ENCODE measurements around the gene DHX40.
"Not testable (repeated sequence)": the region's sequence is repeated elsewhere in the genome, so short reads cannot be mapped to it uniquely, and the experiment has no call there.

Gene DHX40

DNA sequence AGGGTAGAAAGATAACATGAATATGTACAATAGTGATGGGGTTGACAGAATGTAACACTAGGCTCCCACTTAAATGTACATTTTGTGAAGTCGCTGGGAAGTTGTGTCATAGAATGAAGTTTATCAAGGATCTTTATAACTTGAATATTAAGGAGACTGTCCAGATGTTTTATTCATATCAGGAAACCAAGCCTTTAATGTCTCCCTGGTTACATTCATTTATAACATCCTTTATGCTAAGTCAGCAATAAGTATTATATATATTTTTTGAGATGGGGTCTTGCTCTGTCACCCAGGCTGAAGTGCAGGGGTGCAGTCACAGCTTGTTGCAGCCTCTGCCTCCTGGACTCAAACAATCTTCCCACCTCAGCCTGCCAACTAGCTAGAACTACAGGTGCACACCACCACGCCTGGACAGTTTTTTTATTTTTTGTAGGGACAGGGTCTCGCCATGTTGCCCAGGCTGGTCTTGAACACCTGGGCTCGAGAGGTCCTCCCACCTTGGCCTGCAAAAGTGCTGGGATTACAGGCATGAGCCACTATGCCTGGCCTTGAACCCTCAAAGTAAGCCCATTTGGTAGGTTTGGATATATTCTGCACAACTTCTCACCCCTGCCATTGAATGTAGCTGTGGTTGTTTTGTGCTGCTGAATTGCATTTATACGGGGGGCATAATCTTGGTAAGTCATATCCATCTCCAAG, 68.4 kb downstream of the DHX40 start:
- no peak for DNase-seq

DNA sequence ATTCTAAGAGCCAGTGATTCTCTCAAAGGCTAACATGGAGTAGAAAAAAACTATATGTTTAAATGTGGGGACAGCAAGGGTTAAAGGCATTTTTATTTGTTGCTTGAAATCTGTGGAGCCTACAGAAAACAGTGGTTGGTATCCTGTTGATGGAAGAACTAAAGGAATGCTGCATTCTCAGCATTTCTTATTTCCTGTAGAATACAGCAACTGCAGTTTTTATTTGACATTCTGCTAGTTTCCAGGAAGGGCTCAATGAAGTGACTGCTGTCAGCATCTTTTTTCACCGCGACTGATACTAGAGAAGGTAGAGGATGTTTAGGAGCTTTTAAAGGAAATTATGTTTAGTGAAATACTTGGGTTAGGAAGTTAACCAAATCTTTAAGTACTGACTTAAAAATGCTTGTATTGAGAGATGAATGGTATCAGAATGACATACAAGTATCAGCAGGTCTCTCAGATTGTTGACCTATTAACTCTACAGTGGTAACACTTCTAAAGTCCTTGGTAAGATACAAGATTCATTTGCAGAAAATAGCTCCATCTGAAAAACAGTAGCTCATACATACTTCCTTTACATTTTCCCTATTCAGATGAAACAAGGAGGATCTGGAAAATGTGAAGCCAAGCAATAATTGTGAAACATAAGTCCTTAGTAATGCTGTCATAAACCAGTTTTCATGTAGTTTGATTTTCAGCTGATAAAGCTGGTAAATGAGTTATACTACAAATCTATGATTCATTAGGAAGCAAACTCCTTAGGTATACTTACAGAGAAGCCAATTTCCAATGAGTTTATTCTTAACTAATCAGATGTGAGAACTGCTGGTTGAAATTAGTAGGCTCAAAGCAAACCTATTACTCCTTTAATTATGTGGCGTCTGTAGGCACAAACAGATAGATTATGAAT, 69.5 kb downstream of the DHX40 start:
- DNase-seq: no peak

DNA sequence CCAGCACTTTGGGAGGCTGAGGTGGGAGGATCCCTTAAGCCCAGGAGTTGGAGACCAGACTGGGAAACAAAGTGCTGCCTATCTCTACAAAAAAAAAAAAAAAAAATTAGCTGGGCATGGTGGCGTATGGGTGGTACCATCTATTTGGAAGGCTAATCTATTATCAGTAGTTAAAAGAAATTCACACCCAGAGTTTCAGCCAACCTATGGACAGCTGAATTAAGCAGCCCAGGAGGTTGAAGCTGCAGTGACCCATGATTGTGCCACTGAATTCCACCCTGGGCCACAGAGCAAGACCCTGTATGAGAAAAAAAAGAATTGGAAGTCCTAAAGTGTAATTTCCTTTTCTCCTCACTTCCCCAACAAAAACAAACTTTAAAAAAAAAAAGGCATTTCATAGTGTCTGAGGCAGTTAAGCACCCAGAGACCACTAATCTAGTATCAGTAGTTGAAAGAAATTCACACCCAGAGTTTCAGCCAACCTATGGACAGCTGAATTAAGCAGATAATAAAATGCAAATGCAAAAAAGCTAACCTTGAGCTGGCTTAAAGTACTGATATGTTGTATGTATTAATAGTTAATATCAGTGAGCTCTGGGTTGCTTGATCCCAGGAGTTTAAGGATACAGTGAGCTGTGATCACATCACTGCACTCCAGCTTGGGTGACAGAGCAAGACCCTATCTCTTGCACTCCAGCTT, 72.4 kb downstream of the DHX40 start:
- no peak for DNase-seq

DNA sequence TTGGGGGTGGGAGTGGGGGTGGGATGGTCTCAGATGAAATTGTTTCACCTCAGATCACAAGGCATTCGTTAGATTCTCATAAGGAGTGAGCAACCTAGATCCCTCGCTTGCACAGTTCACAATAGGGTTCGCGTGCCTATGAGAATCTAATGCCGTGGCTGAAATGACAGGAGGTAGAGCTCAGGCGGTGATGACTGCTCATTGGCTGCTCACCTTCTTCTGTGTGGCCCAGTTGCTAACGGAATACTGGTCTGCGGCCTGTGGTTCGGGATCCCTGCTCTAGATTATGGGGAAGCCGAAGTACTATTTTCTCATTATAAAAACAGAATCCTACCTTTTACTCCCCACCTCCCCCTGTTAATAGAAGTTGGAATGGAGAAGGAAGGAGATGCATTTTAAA, 73.1 kb downstream of the DHX40 start:
- no peak for DNase-seq

DNA sequence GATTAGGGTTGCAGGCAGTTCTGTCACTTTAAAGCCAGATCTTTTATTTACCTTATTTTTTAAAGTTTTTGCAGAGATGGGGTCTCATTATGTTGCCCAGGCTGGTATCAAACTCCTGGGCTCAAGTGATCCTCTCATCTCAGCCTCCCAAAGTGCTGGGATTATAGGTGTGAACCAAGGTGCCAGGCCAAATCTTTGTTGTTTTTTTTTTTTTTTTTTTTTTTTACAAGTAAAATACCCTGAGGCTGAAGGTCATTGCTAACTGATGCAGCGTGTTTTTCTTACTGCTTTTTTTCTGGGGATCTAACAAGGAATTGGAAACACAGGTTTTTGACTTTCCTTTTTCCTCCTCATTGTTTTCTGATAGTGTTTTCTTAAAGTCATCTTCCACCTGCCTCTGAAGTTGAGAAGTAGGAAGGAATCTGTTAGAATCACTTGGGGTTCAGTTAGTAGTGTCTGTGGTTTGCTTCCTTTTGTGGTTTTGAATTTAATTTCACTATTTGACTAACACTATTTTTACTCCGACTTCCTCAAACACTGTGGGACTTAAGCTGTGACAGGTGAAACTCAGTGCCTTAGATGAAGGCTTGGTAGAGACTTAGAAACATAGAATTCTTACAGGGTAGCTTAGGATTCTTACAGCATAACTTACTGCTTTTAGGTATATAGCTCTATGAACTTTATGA, 76.5 kb downstream of the DHX40 start:
- DNase-seq: no peak

DNA sequence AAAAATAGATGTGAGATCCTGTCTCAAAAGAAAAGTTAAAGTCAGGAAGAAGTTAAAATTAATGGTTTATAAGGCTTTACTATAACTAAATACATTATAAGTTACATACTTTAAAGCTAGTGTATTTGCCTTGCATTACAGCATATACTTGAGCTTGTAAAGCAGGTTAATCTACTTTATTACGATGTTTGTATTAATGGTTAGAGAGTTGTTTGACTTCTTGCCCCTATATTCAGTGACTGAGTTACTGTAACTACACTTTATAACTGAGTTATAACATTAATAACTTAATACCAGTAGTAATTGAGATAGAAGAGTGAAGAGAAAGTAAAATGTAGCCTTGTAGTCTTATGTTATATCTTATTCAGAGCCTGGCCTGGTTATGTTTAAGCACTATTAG, 77.2 kb downstream of the DHX40 start:
- no peak for DNase-seq

DNA sequence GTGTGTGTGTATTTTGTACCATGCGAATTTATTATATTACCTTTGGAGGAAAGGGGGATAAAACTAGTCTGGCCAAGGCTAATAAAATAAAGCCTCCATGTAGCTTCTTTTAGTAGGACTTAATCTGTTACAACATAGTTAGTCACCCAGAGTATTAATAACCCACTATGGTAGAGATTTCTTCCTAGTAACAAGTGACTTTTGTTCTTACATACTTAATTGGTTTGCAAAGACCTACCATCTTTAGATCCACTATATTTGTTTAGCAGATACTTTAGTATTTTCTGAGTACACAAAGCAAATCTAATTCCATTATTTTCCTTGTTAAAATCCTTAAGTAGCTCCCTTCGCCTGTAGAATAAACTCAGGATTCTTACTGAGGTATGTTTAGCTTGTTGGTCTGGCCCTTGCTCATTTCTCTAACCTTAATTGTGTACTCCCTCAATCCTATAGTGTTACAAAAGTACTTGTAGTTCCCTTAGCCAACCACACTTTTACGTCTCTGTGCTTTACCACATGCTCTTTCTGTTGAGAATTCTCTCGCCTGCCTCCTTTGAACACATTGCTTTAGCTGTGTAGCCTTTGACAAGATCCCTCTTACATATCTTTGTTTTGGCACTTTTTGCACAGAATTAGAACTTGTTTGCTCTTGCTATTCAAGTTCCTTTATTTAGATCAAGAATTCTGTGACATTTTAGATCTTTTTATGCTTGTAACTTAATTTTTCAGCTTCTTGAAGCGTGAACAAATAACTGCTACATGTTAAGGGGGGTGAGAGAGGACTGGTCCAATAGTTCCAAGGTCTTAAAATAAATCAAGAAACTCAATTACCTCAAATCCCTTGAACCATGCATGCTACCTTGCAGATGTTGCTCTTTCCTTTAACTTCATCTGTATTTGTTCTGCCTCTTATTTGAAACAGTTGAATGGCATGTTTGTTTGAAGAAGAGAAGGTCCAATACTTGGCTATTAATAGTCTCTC, 78.0 kb downstream of the DHX40 start:
- no peak for DNase-seq

DNA sequence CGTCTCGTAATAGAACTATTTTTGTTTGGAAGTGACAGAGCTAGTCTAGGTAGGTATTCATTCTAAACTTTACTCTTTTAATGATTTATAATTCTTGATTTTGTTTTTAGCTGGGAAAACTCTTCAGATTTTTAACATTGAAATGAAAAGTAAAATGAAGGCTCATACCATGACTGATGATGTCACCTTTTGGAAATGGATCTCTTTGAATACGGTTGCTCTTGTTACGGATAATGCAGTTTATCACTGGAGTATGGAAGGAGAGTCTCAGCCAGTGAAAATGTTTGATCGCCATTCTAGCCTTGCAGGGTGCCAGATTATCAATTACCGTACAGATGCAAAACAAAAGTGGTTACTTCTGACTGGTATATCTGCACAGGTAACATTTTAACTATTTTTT, 81.9 kb downstream of the DHX40 start:
- DNase-seq: no peak

DNA sequence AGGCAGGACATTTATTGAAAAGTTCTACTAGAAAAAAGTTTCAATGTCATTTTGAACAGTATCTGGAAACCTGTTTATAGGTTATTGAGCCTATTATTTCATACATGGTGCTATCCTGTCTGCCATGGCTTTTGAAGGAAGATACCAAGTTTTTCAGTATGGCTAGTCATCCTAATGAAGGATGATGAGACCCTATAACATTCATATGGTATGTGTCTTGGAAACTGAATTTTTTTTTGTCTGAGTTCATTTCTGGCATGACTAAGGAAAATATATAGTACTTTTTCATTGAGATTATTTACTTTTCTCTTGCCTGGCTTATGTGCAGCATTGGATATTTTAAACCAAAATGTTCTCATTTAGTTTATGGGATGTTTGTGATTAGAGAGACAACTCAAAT, 84.5 kb downstream of the DHX40 start:
- DNase-seq: no peak

DNA sequence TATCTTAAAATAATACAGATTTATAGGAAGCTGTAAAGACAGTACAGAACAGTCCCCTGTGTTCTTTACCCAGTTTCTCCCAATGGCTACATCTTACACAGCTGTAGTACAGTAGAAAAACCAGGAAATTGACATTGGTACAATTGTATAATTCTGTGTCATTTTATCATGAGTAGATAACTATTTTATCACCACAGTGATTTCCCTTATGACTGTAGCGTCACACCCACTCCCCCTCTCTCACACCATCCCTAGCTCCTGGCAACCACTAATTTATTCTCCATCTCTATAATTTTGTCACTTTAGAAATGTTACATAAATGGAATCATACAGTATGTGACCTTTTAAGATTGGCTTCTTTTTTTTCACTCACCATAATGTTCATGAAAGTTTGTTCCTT, 85.2 kb downstream of the DHX40 start:
- DNase-seq: no peak

DNA sequence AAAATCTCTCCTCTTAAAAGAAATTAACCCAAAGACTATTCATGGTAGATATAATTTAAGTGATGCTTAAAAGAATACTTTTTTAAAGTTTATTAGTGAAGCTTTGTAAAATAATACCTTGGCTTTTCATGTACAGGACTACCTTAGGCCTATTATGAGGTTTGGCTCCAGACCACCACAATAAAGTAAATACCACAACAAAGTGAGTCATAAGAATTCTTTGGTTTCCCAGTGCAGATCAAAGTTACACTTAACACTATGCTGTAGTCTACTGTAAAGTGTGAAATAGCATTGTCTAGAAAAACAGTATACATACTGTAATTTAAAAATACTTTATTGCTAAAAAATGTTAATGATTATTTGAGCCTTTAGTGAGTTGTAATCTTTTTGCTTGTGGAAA, 85.9 kb downstream of the DHX40 start:
- DNase-seq: no peak

DNA sequence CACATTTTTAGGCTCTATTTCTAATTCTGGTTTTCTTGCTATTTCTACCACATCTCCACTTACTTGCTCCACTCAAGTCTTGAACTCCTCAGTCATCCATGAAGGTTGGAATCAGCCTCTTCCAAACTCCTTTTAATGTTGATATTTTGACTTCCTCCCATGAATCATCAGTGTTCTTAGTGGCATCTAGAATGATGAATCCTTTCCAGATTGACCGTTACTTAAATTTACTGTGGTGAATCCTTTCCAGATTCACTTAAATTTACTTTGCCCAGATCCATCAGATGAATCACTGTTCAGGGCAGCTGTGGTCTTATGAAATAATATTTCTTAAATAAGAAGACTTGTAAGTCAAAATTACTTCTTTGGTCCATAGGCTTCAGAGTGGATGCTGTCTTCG, 86.7 kb downstream of the DHX40 start:
- no peak for DNase-seq

DNA sequence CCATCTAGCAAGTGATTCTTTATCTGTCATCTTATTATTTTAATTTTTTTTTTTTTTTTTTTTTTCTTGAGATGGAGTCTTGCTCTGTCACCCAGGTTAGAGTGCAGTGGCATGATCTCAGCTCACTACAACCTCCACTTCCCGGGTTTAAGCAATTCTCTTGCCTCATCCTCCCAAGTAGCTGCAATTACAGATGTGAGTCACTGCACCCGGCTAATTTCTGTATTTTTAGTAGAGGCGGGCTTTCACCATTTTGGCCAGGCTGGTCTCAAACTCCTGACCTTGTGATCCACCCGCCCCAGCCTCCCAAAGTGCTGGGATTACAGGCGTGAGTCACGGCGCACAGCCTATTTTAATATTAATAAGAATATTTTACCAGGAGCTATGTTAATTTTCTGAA, 91.2 kb downstream of the DHX40 start:
- DNase-seq: not testable (repeated sequence)

Data from DMS79 treated with DMSO at 0.1 percent for 48 hours (cell line).